ENCODE results near the gene EIF3D. TPM values are rescaled to one million over a fixed set of nuclear protein-coding genes. Genes with fewer than 3 reads are reported as not detected.
A peak's percentile ranks its signal among the peaks of the same experiment; 100 is the strongest.

EIF3D gene
- total and polyA plus RNA-seq, 2 of the 13 experiments (the other 11 are each of a cell fraction or from before 2014, with no cell fraction given): 118 to 274 TPM

- TF ChIP-seq BRF2 (CRISPR knock-in tag; IDR thresholded peaks at IDR 0.05) (0 out of 2 replicates have a peak, but pooled peaks have one; percentile 42), TOPORS (CRISPR knock-in tag; IDR thresholded peaks at IDR 0.05) (peak; percentile 37; the same call in 1 of the 2 replicates), RARG (CRISPR knock-in tag; IDR thresholded peaks at IDR 0.05; ENCODE audit: low read depth) (no peak), HNRNPUL1 (IDR thresholded peaks at IDR 0.05; ENCODE audit: low read depth, low read length) (no peak), ZNF580 (CRISPR knock-in tag; IDR thresholded peaks at IDR 0.05; ENCODE audit: borderline replicate concordance, low read depth) (no peak), RFX5 (IDR thresholded peaks at IDR 0.05; ENCODE audit: low read depth, low read length) (peak; percentile 73), XRCC5 (optimal IDR thresholded peaks at IDR 0.05; ENCODE audit: low read length) (peak; percentile 87), NFKB2 (CRISPR knock-in tag; IDR thresholded peaks at IDR 0.05; ENCODE audit: borderline replicate concordance) (peak; percentile 58; the same call in 1 of the 2 replicates), ELF3 (CRISPR knock-in tag; IDR thresholded peaks at IDR 0.05) (peak; percentile 70), TEAD3 (CRISPR knock-in tag; optimal IDR thresholded peaks at IDR 0.05; ENCODE audit: borderline replicate concordance) (peak; percentile 30), MXI1 (IDR thresholded peaks at IDR 0.05; ENCODE audit: borderline replicate concordance, low read depth, low read length) (no peak), BORCS8-MEF2B (CRISPR knock-in tag; IDR thresholded peaks at IDR 0.05) (peak; percentile 61; the same call in 1 of the 2 replicates), ETV5 (CRISPR knock-in tag; IDR thresholded peaks at IDR 0.05; ENCODE audit: borderline replicate concordance) (peak; percentile 63; the same call in 1 of the 2 replicates), ZHX1 (CRISPR knock-in tag; IDR thresholded peaks at IDR 0.05; ENCODE audit: low read depth) (no peak), ATF7 (IDR thresholded peaks at IDR 0.05) (no peak), ATF7 (CRISPR knock-in tag; IDR thresholded peaks at IDR 0.05) (no peak), ZBTB37 (CRISPR knock-in tag; IDR thresholded peaks at IDR 0.05) (no peak), SALL2 (CRISPR knock-in tag; IDR thresholded peaks at IDR 0.05) (no peak), KLF12 (CRISPR knock-in tag; IDR thresholded peaks at IDR 0.05; ENCODE audit: borderline replicate concordance) (no peak), ZNF687 (CRISPR knock-in tag; IDR thresholded peaks at IDR 0.05) (peak; percentile 76)
These were observed 58.6 kb downstream of the EIF3D start (continued) for GRCh38 chr22:36470162-36470993.
